Fibroblast of lung (primary cell): ENCODE measurements around the gene BTAF1. TPM values are rescaled to one million over a fixed set of nuclear protein-coding genes. Genes with fewer than 3 reads are reported as not detected.

Source experiments
- DNase-seq, 2 donors: peaks; one replicate each; pipeline versions ENCODE4 v3.0.0 to v3.0.0-alpha.2; 2010; ENCODE audit warnings: low read depth in 2 of 2
- H2AFZ ChIP-seq: 2 replicates; pipeline ENCODE4 v1.5.1; 2012; ENCODE audit warnings: low read length, control low read depth, inconsistent platforms
- H3K27ac ChIP-seq: 2 replicates; pipeline ENCODE4 v1.5.1; 2011; ENCODE audit warnings: low read length, control low read depth; ENCODE audit not compliant: insufficient read depth
- H3K27me3 ChIP-seq: 2 replicates; pipeline ENCODE4 v1.5.1; 2011; ENCODE audit warnings: mild to moderate bottlenecking, low read length; ENCODE audit not compliant: control insufficient read depth, insufficient read depth
- H3K36me3 ChIP-seq: 2 replicates; pipeline ENCODE4 v1.5.1; 2011; ENCODE audit warnings: low read length; ENCODE audit not compliant: control insufficient read depth, insufficient read depth
- H3K4me1 ChIP-seq: 2 replicates; pipeline ENCODE4 v1.5.1; 2011; ENCODE audit warnings: low read length; ENCODE audit not compliant: control insufficient read depth, insufficient read depth; ENCODE audit errors: extremely low read depth
- H3K4me2 ChIP-seq: 2 replicates; pipeline ENCODE4 v1.5.1; 2011; ENCODE audit warnings: low read length, control low read depth; ENCODE audit not compliant: insufficient read depth; ENCODE audit errors: extremely low read depth
- H3K4me3 ChIP-seq, 4 experiments: fragments of 200-600 bp in 1 of 4; sonication (generic) in 1 of 4; replicated peaks in 1 of 4; 2 replicates each; pipeline ENCODE4 v1.5.1; 2011 to 2016; ENCODE audit warnings: low read length in 4 of 4, low read depth in 3 of 4, mild to moderate bottlenecking in 3 of 4, control low read depth in 2 of 4, inconsistent platforms in 1 of 4, mixed read lengths in 1 of 4; ENCODE audit not compliant: insufficient read depth in 1 of 4; ENCODE audit errors: control extremely low read depth in 1 of 4
- H3K79me2 ChIP-seq: 2 replicates; pipeline ENCODE4 v1.5.1; 2012; ENCODE audit warnings: mild to moderate bottlenecking, low read length, inconsistent platforms; ENCODE audit not compliant: control insufficient read depth, insufficient read depth
- H3K9ac ChIP-seq: 2 replicates; pipeline ENCODE4 v1.5.1; 2011; ENCODE audit warnings: mild to moderate bottlenecking, low read length, control low read depth; ENCODE audit not compliant: insufficient read depth
- H3K9me3 ChIP-seq: 2 replicates; pipeline ENCODE4 v1.5.1; 2012; ENCODE audit warnings: low read depth, low read length; ENCODE audit not compliant: control insufficient read depth, insufficient read depth
- H4K20me1 ChIP-seq: 2 replicates; pipeline ENCODE4 v1.5.1; 2011; ENCODE audit warnings: low read length; ENCODE audit not compliant: control insufficient read depth, insufficient read depth; ENCODE audit errors: extremely low read depth
- CTCF ChIP-seq, 2 donors: IDR thresholded peaks in 1 of 2; conservative IDR thresholded peaks in 1 of 2; 1 replicate in 1 of 2; 2 replicates in 1 of 2; pipeline ENCODE4 v1.5.1; 2011 to 2012; ENCODE audit warnings: low read length in 2 of 2, control low read depth in 1 of 2, inconsistent platforms in 1 of 2, low read depth in 1 of 2, mild to moderate bottlenecking in 1 of 2
- EZH2 ChIP-seq: IDR thresholded peaks from 2 replicates; pipeline ENCODE4 v1.5.1; 2012; ENCODE audit warnings: low read length, control low read depth, mild to moderate bottlenecking; ENCODE audit errors: missing control alignments
- polyA plus RNA-seq, 2 donors: library from polyadenylated mRNA; depleted of rRNA in 1 of 2; stranded (reverse) in 1 of 2; unstranded in 1 of 2; fragments of >200 nt; gene quantifications; 2 replicates each; pipeline ENCODE4 v1.2.1, GENCODE V29; 2011 to 2012; ENCODE audit warnings: missing spikeins in 1 of 2
- total RNA-seq: library from RNA; depleted of rRNA; stranded (reverse); fragments of >200 nt; gene quantifications from 2 replicates; pipeline ENCODE4 v1.2.1, GENCODE V29; 2014

The BTAF1 gene
- total and polyA plus RNA-seq, 2 donors (not counting 1 experiment from before 2014, with no cell fraction given), result 27.4 to 39.8 TPM

DNA sequence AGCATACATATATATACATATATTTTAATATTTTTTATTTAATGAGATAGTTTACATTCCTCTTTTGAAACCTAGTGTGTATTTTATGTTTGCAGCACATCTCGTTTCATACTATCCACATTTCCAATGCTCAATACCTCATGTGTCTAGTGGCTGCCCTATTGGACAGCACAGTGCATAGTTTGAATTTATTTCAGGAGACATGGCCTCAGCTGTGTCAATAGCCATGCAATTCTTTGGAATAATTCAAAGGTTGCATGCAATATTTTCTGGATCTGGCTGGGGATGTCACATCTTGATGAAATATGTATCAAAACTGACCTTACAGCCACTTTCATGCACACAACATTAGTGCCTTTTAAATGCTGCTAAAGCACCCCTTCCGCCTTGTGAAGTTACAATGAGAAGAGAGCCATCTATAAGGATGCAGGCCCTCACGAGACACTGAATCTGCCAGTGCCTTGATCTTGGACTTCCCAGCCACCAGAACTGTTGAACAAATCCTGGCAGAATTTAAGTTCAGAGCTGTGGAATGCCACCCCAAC lies 27.3 kb upstream of the BTAF1 start:
- peaks cover 6% of the 10 kb centered on the region for H3K4me1 ChIP-seq
- H4K20me1 ChIP-seq, result no peaks in the 10 kb centered on the region
- TF ChIP-seq CTCF (conservative IDR thresholded peaks at IDR 0.05 in 1 of 2, IDR thresholded peaks at IDR 0.05 in 1 of 2; ENCODE audit: low read depth in 1 of 2, low read length in 2 of 2) (no peak), EZH2 (no peak)
- no peak overlapping the region for H3K4me3 ChIP-seq
- no peaks in the 10 kb centered on the region for H3K36me3 ChIP-seq
- H3K9me3 ChIP-seq, result no peaks in the 10 kb centered on the region
- H3K27me3 ChIP-seq, result no peaks in the 10 kb centered on the region
- no peaks in the 10 kb centered on the region for H3K79me2 ChIP-seq
- no peak overlapping the region for H3K4me2 ChIP-seq
- DNase-seq, result no peak
- no peak overlapping the region for H2AFZ ChIP-seq
- no peak overlapping the region for H3K9ac ChIP-seq
- H3K27ac ChIP-seq, result no peak overlapping the region

GRCh38 chr10:91897421-91897820 lies 26.1 kb upstream of the BTAF1 start:
- no peak for DNase-seq
- no peaks in the 10 kb centered on the region for H3K27me3 ChIP-seq
- TF ChIP-seq EZH2 (no peak), CTCF (conservative IDR thresholded peaks at IDR 0.05 in 1 of 2, IDR thresholded peaks at IDR 0.05 in 1 of 2; ENCODE audit: low read depth in 1 of 2, low read length in 2 of 2) (no peak)

DNA sequence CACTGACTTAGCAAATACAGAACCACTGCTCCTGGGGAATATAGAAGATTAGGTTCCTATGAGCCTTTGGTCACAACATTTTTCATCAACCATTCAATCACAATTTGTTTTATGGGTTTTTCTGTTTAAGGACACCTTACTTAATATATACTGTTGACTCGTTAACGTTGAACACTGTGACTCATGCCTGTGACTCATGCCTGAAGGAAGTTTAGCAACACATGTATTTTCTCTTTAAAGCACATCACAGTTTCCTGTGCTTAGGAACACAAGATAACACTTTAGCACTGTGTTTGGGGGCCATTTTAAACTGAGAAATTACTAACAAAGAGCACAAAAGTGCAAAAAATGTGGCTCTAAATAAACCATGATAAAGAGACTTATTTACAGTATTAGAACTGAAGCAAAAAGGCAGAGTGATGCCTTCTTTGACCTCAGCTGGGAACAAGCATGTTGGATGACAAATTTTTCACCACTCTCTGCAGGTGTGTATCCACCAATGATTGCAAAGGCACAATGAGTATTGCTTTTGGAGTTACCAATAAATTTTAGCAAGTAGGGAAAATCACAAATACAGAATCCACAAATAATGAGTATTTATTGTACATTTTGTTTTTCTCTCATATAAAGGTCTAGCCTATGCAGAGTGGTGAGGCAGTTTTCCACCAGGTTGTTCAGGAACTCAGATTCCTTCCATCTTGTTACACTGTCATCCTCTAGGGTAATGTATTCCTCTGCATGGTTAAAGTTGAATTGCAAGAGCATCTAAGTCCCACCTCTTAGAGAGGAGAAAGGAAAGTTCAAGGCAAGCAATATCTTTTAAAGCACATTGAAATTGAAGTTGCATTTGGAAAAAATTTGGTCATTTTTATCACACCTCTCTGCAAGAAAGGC lies 21.5 kb upstream of the BTAF1 start:
- Histone ChIP-seq H3K9me3 (no peaks in the 10 kb centered on the region), H2AFZ (peak overlapping the region; percentile 65), H3K36me3 (no peaks in the 10 kb centered on the region), H3K27me3 (no peaks in the 10 kb centered on the region), H4K20me1 (no peaks in the 10 kb centered on the region), H3K27ac (peak overlapping the region; percentile 45), H3K79me2 (no peaks in the 10 kb centered on the region), H3K4me1 (peaks cover 11% of the 10 kb centered on the region), H3K9ac (no peak overlapping the region), H3K4me3 (no peak overlapping the region), H3K4me2 (peak overlapping the region; percentile 32)
- DNase-seq, result peak; percentile 92 to 95
- TF ChIP-seq CTCF (conservative IDR thresholded peaks at IDR 0.05 in 1 of 2, IDR thresholded peaks at IDR 0.05 in 1 of 2; ENCODE audit: low read depth in 1 of 2, low read length in 2 of 2) (no peak), EZH2 (no peak)

More at GRCh38 chr10:91897421-91897820, 26.1 kb upstream of the BTAF1 start:
- H3K27ac ChIP-seq, result no peak overlapping the region
- no peaks in the 10 kb centered on the region for H3K9me3 ChIP-seq
- no peaks in the 10 kb centered on the region for H3K79me2 ChIP-seq
- H2AFZ ChIP-seq, result no peak overlapping the region
- no peak overlapping the region for H3K4me2 ChIP-seq
- H4K20me1 ChIP-seq, result no peaks in the 10 kb centered on the region
- H3K4me3 ChIP-seq, result no peak overlapping the region
- no peaks in the 10 kb centered on the region for H3K36me3 ChIP-seq
- H3K9ac ChIP-seq, result no peak overlapping the region
- H3K4me1 ChIP-seq, result peaks cover 9% of the 10 kb centered on the region
